Panc1 (cell line): Measurements from ENCODE around the gene PTK7. TPM values are rescaled to one million over a fixed set of nuclear protein-coding genes. Genes with fewer than 3 reads are reported as not detected.

Experiments
- ATAC-seq: fragments of 200-7000 bp; cut with Tn5 transposase; 2 replicates; pipeline ENCODE4 v1.9.1; 2020; ENCODE audit warnings: mild to moderate bottlenecking, moderate library complexity
- BruUV-seq: library from RNA; stranded (reverse); fragments of 400-500 nt; replicated peaks from 2 replicates; lab custom pipeline; 2021; lab: Mats Ljungman, UMichigan
- CTCF ChIA-PET: fragments of 300-600 bp; sonication (Branson Sonifier 250); formaldehyde crosslinking; loops from one replicate; lab custom pipeline; 2022; ENCODE audit warnings: antibody characterized with exemption; lab: Charles Lee
- POLR2A ChIA-PET: fragments of 300-600 bp; sonication (Branson Sonifier 250); formaldehyde crosslinking; loops from one replicate; lab custom pipeline; 2022; ENCODE audit warnings: antibody characterized with exemption; lab: Charles Lee
- DNase-seq: peaks from one replicate; pipeline ENCODE4 v3.0.0-alpha.2; 2010; ENCODE audit warnings: low read depth, low spot score
- H3K27ac ChIP-seq: 2 replicates; pipeline ENCODE4 v1.5.1; 2011; ENCODE audit warnings: mild to moderate bottlenecking, low read length, inconsistent platforms
- H3K27me3 ChIP-seq: fragments of 200-500 bp; sonication (Bioruptor generic); 2 replicates; pipeline ENCODE4 v1.6.0; 2014; ENCODE audit warnings: low read length, inconsistent platforms; ENCODE audit not compliant: control insufficient read depth, insufficient read depth
- H3K36me3 ChIP-seq: fragments of 200-500 bp; sonication (Bioruptor generic); 2 replicates; pipeline ENCODE4 v1.5.1; 2014; ENCODE audit warnings: inconsistent platforms, mild to moderate bottlenecking, low read length, moderate library complexity; ENCODE audit not compliant: control insufficient read depth, insufficient read depth
- H3K4me1 ChIP-seq: 2 replicates; pipeline ENCODE4 v1.5.1; 2011; ENCODE audit warnings: inconsistent platforms, mild to moderate bottlenecking, low read length, moderate library complexity; ENCODE audit not compliant: control insufficient read depth, insufficient read depth
- H3K4me3 ChIP-seq, 2 experiments: 2 replicates each; pipeline ENCODE4 v1.5.1; 2011 to 2012; ENCODE audit warnings: low read depth in 2 of 2, low read length in 2 of 2, mild to moderate bottlenecking in 2 of 2, inconsistent platforms in 1 of 2, moderate library complexity in 1 of 2
- H3K9me3 ChIP-seq: fragments of 200-500 bp; sonication (Bioruptor generic); 2 replicates; pipeline ENCODE4 v1.5.1; 2014; ENCODE audit warnings: low read depth, mild to moderate bottlenecking, inconsistent platforms, low read length, moderate library complexity; ENCODE audit not compliant: control insufficient read depth, insufficient read depth
- CTCF ChIP-seq: fragments of 450-650 bp; IDR thresholded peaks from 2 replicates; pipeline ENCODE4 v1.5.1; 2017; ENCODE audit warnings: mild to moderate bottlenecking
- POLR2AphosphoS5 ChIP-seq: IDR thresholded peaks from 2 replicates; pipeline ENCODE4 v1.6.1; 2012; ENCODE audit warnings: mild to moderate bottlenecking, low read depth, low read length, moderate library complexity
- REST ChIP-seq, 2 experiments: IDR thresholded peaks; 2 replicates each; pipeline ENCODE4 v1.6.1; 2011 to 2012; ENCODE audit warnings: low read depth in 2 of 2, control low read depth in 1 of 2, low read length in 1 of 2, mild to moderate bottlenecking in 1 of 2, moderate library complexity in 1 of 2; ENCODE audit not compliant: insufficient read depth in 1 of 2
- SIN3A ChIP-seq: IDR thresholded peaks from 2 replicates; pipeline ENCODE4 v1.6.1; 2012; ENCODE audit warnings: low read depth, mild to moderate bottlenecking, low read length, moderate library complexity, borderline replicate concordance; ENCODE audit not compliant: insufficient read depth
- TCF7L2 ChIP-seq: IDR thresholded peaks from 2 replicates; pipeline ENCODE4 v1.6.1; 2011; ENCODE audit warnings: mild to moderate bottlenecking, low read depth, low read length, inconsistent platforms
- in situ Hi-C: cut with HindIII; loops from 2 replicates; pipeline ENCODE4 v1.10.0; 2016; ENCODE audit warnings: low sequenced_read_pairs, low pct_unique_long_range_greater_than_20kb
- intact Hi-C: fragments of 100-400 bp; cut with micrococcal nuclease; formaldehyde crosslinking; loops from one replicate; pipeline ENCODE4 v1.10.0; 2022; ENCODE audit not compliant: unreplicated experiment
- total RNA-seq: library from RNA; stranded (reverse); gene quantifications from one replicate; pipeline ENCODE4 v1.2.1, GENCODE V29; 2021; ENCODE audit not compliant: unreplicated experiment

The PTK7 gene
- total RNA-seq, 1 experiment from 2014 or later = 240 TPM

- ATAC-seq = no peak
These were observed 25.4 kb downstream of the PTK7 start for GRCh38 chr6:43101497-43101896.

GRCh38 chr6:43103253-43103876 lies 27.3 kb downstream of the PTK7 start:
- no peaks in the 10 kb centered on the region for H3K36me3 ChIP-seq
- no peak for TF ChIP-seq CTCF
- TF ChIP-seq TCF7L2 = no peak
- no peak for TF ChIP-seq SIN3A
- TF ChIP-seq POLR2AphosphoS5 = no peak
- no peak for TF ChIP-seq REST (IDR thresholded peaks at IDR 0.05; ENCODE audit: insufficient read depth in 1 of 2, low read depth in 2 of 2, low read length in 1 of 2)
- peaks cover 30% of the 10 kb centered on the region for H3K4me1 ChIP-seq
- in situ Hi-C loops (no loop called here), intact Hi-C loops (no loop called here)
- no peaks in the 10 kb centered on the region for H3K9me3 ChIP-seq
- ATAC-seq = 0 out of 2 replicates have a peak, but pooled peaks have one; percentile 42
- POLR2A ChIA-PET = no interaction called here
- H3K4me3 ChIP-seq = no peak overlapping the region
- H3K27ac ChIP-seq = peak overlapping the region; percentile 60; the same call in 1 of the 2 replicates
- CTCF ChIA-PET = no interaction called here
- no peaks in the 10 kb centered on the region for H3K27me3 ChIP-seq
- no TSS peak for BruUV-seq
- no peak for DNase-seq

More at GRCh38 chr6:43101497-43101896, 25.4 kb downstream of the PTK7 start:
- Histone ChIP-seq H3K36me3 (no peaks in the 10 kb centered on the region), H3K4me1 (peaks cover 45% of the 10 kb centered on the region), H3K27ac (no peak overlapping the region), H3K9me3 (no peaks in the 10 kb centered on the region), H3K27me3 (no peaks in the 10 kb centered on the region), H3K4me3 (no peak overlapping the region)
- intact Hi-C loops = no loop called here
- ChIA-PET POLR2A (interaction anchor here (0.6 to 0.7 kb wide), 2 partner anchors 46 to 68 kb away, joined by 3 to 4 read pairs; no protein-coding TSS in a partner anchor), CTCF (no interaction called here)
- in situ Hi-C loops = no loop called here
- DNase-seq = no peak
- TF ChIP-seq REST (IDR thresholded peaks at IDR 0.05; ENCODE audit: insufficient read depth in 1 of 2, low read depth in 2 of 2, low read length in 1 of 2) (no peak), TCF7L2 (no peak), POLR2AphosphoS5 (no peak), SIN3A (no peak), CTCF (no peak)
- no TSS peak for BruUV-seq
